Gastroesophageal sphincter (tissue), 3 donors: ENCODE measurements around the gene NOL4L.

ENCODE experiments used
- CTCF ChIP-seq, 4 experiments: fragments of 200-600 bp in 2 of 4; fragments of 450-650 bp in 2 of 4; sonication (generic) in 1 of 4; IDR thresholded peaks; one replicate each; pipeline ENCODE4 v1.5.1; 2017 to 2019; ENCODE audit warnings: antibody characterized with exemption in 4 of 4, mild to moderate bottlenecking in 2 of 4, moderate library complexity in 2 of 4
- EP300 ChIP-seq: sonication (generic); formaldehyde crosslinking; IDR thresholded peaks from one replicate; pipeline ENCODE4 v1.6.1; 2017; ENCODE audit warnings: antibody characterized with exemption, mild to moderate bottlenecking
- POLR2A ChIP-seq, 2 donors: fragments of 450-650 bp; IDR thresholded peaks; one replicate each; pipeline ENCODE4 v1.6.1; 2017; ENCODE audit warnings: antibody characterized with exemption in 2 of 2, mild to moderate bottlenecking in 2 of 2, moderate library complexity in 1 of 2
- POLR2AphosphoS5 ChIP-seq: sonication (generic); formaldehyde crosslinking; IDR thresholded peaks from one replicate; pipeline ENCODE4 v1.6.1; 2017; ENCODE audit warnings: antibody characterized with exemption

- TF ChIP-seq CTCF (IDR thresholded peaks at IDR 0.05) (no peak), POLR2AphosphoS5 (no peak), POLR2A (IDR thresholded peaks at IDR 0.05) (no peak), EP300 (no peak)
Observed at GRCh38 chr20:32466739-32467505, 118.2 kb downstream of the NOL4L start.
